Forelimb muscle (tissue), 1 donor: ENCODE results near the gene SERTAD4. TPM values are rescaled to one million over a fixed set of nuclear protein-coding genes. Genes with fewer than 3 reads are reported as not detected.

Source experiments
- polyA plus RNA-seq: library from polyadenylated mRNA; unstranded; fragments of 120-200 nt; gene quantifications from one replicate; pipeline ENCODE4 v1.2.1, GENCODE V29; 2013; ENCODE audit not compliant: insufficient read length

The SERTAD4 gene
- polyA plus RNA-seq, 1 donor = 5.4 TPM

Other genes starting within 250 kb of the SERTAD4 start
- gene HHAT, start 96.1 kb downstream of the SERTAD4 start, polyA plus RNA-seq = 4.1 TPM